ENCODE data around the gene CSNK1D.

The CSNK1D gene

DNA sequence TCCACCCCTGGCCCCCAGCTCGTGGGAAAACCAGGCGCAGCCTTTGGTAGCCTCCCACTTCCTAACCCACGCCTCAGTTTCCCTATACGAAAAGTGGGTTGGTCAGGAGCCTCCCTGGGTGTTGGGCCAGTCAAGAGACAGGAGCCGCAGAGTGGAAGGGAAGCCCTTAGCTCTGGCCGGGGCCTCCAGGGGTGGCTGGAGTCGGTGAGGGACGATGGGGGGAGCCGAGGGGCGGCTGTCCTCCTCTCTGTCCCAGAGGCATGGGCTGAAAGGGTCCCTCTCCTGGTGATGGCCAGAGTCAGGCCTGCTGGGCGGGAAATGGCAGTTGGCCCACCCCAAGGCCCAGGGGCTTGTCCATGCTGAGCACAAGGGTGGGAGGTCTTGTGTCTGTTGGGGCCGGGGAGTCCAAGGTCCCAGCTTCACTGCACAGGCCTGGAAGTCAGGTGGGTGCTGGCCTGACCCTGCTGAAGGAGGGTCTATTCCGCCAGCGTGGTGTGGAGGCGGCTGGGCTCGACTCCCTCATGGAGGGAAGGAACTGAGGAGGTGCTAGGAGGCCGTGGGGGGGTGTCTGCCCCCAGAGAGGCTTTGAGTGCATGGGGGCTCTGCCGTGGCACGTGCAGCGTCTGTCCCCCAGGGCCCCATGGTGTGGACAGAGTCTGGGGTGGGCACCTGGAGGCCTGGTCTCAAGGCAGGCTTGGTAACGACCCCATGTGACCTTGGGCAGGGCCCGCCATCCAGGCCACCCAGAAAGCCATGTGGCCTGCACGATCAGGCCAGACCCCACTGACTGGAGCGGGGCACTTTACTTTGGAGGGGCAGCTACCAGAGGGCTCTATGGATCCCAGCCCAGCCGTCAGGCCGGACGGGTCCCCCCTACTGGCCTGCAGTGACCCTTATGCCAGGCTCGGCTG lies 43.5 kb downstream of the CSNK1D start:
- H3K4me3 ChIP-seq (ENCODE audit: low read depth, low read length): peak overlapping the region; percentile 86
- CTCF ChIA-PET: interaction anchor here (1.0 to 3.7 kb wide), 5 partner anchors 11 to 200 kb away, joined by 3 to 18 read pairs (median 4); no protein-coding TSS in a partner anchor
- peak; percentile 0 for TF ChIP-seq CTCF (IDR thresholded peaks at IDR 0.05; ENCODE audit: insufficient read depth, low read length, missing control alignments)
- POLR2A ChIA-PET: interaction anchor here (0.7 to 4.6 kb wide), 13 partner anchors 9 to 276 kb away, joined by 3 to 101 read pairs (median 3); partner anchors contain the start of genes CCDC57 and FASN
- DNase-seq (ENCODE audit: low read depth, low spot score): no peak

- CTCF ChIA-PET: interaction anchor here (1.5 to 3.7 kb wide), 3 partner anchors 10 to 199 kb away, joined by 4 to 18 read pairs (median 8); no protein-coding TSS in a partner anchor
- POLR2A ChIA-PET: interaction anchor here (0.6 to 4.6 kb wide), 20 partner anchors 10 to 302 kb away, joined by 3 to 101 read pairs (median 3); partner anchors contain the start of genes CCDC57, CENPX, FASN and LRRC45
- TF ChIP-seq CTCF (IDR thresholded peaks at IDR 0.05; ENCODE audit: insufficient read depth, low read length, missing control alignments): no peak
- peak within 1 kb of the TSS; percentile 86 for H3K4me3 ChIP-seq (ENCODE audit: low read depth, low read length)
- DNase-seq (ENCODE audit: low read depth, low spot score): no peak
Observed at GRCh38 chr17:82228842-82229697, 44.4 kb downstream of the CSNK1D start, which contains the start of gene SLC16A3. Gene SLC16A3 (plus strand): TSS chr17:82229042. CDS start chr17:82236009, 6,967 bp downstream.

GRCh38 chr17:82228278-82228841 lies 45.1 kb downstream of the CSNK1D start:
- ChIA-PET POLR2A (interaction anchor here (0.6 to 4.6 kb wide), 16 partner anchors 11 to 301 kb away, joined by 3 to 101 read pairs (median 3); partner anchors contain the start of genes CCDC57, CENPX, LRRC45 and MAFG), CTCF (interaction anchor here (1.5 to 3.7 kb wide), 3 partner anchors 10 to 198 kb away, joined by 4 to 18 read pairs (median 8); no protein-coding TSS in a partner anchor)
- no peak for TF ChIP-seq CTCF (IDR thresholded peaks at IDR 0.05; ENCODE audit: insufficient read depth, low read length, missing control alignments)
- no peak for DNase-seq (ENCODE audit: low read depth, low spot score)
- H3K4me3 ChIP-seq (ENCODE audit: low read depth, low read length): peak overlapping the region; percentile 86

DNA sequence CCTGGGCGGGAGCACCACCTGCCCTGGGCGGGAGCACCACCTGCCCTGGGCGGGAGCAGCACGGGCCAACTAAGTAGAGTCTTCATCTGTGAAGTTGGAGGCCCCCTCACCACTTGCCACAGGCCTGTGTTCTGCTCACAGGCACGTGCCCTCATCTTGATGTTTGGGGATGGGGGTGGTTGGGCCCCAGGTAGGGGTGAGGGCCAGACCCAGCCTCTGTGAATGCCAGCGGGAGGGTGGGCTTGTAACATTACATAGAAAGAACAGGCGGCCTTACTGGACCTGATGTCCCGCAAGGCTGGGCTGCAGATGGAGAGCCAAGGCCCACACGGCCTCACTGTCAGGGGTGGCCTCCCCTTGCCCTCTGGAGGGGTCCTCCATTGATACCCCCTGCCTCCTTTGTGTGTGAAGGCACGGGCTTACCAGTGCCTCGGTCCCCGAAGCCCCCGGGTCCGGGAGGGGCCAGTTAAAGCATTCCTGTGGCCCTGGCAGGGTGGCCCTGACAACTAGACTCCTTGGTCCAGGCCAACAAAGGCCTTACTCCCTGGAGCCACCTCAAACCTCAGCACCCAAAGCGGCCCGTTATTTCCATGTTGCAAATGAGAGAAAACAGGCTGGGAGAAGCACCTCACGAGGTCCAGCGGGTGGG lies 45.7 kb downstream of the CSNK1D start:
- CTCF ChIA-PET: interaction anchor here (2.4 kb wide), 1 partner anchor 8 kb away, joined by 14 read pairs; no protein-coding TSS in a partner anchor
- DNase-seq (ENCODE audit: low read depth, low spot score): no peak
- peak overlapping the region; percentile 86 for H3K4me3 ChIP-seq (ENCODE audit: low read depth, low read length)
- TF ChIP-seq CTCF (IDR thresholded peaks at IDR 0.05; ENCODE audit: insufficient read depth, low read length, missing control alignments): no peak
- POLR2A ChIA-PET: interaction anchor here (2.9 to 4.5 kb wide), 2 partner anchors 11 to 22 kb away, joined by 20 to 101 read pairs; partner anchors contain the start of gene CCDC57

- ChIA-PET POLR2A (no interaction called here), CTCF (interaction anchor here (1.1 to 2.4 kb wide), 2 partner anchors 9 to 21 kb away, joined by 4 to 14 read pairs; no protein-coding TSS in a partner anchor)
- DNase-seq (ENCODE audit: low read depth, low spot score): no peak
- peak overlapping the region; percentile 3; the same call in 1 of the 2 replicates for H3K4me3 ChIP-seq (ENCODE audit: low read depth, low read length)
- no peak for TF ChIP-seq CTCF (IDR thresholded peaks at IDR 0.05; ENCODE audit: insufficient read depth, low read length, missing control alignments)
Observed at GRCh38 chr17:82226809-82227628, 46.5 kb downstream of the CSNK1D start.
